HL-60 (cell line): ENCODE measurements around the gene RYR3.

ENCODE experiments used
- GABPA ChIP-seq: IDR thresholded peaks from 2 replicates; pipeline ENCODE4 v1.6.1; 2012; ENCODE audit warnings: low read depth
- POLR2AphosphoS5 ChIP-seq: IDR thresholded peaks from 2 replicates; pipeline ENCODE4 v1.6.1; 2012; ENCODE audit warnings: low read depth
- REST ChIP-seq: IDR thresholded peaks from 2 replicates; pipeline ENCODE4 v1.6.1; 2012; ENCODE audit warnings: low read depth; ENCODE audit not compliant: insufficient replicate concordance
- SPI1 ChIP-seq: IDR thresholded peaks from 2 replicates; pipeline ENCODE4 v1.6.1; 2012; ENCODE audit warnings: low read depth, mild to moderate bottlenecking, borderline replicate concordance
- TF ChIP-seq, protein P1 (sequence below): IDR thresholded peaks from one replicate; pipeline ENCODE4 v1.5.1; 2011; ENCODE audit warnings: low read length, control low read depth, inconsistent platforms; ENCODE audit not compliant: insufficient read depth

DNA sequence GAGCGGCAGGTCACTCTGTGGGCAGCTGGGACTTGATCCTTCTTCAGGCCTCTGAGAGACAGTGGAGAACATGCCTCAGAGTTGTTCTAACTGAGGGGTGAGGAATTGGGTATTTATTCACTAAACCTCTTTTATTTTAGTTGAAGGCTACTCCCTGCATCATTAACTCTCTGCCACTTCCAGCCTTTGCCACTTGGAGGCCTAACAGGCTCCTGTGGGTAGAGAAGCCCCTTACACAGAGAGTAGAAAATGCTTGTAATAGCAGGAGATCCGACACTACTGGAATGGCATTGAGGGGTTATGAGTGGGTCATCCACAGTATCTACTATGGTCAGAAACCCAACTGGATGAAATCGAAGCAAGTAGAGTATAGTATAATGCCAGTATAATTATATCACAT lies 81.7 kb downstream of the RYR3 start:
- TF ChIP-seq, protein P1, sequence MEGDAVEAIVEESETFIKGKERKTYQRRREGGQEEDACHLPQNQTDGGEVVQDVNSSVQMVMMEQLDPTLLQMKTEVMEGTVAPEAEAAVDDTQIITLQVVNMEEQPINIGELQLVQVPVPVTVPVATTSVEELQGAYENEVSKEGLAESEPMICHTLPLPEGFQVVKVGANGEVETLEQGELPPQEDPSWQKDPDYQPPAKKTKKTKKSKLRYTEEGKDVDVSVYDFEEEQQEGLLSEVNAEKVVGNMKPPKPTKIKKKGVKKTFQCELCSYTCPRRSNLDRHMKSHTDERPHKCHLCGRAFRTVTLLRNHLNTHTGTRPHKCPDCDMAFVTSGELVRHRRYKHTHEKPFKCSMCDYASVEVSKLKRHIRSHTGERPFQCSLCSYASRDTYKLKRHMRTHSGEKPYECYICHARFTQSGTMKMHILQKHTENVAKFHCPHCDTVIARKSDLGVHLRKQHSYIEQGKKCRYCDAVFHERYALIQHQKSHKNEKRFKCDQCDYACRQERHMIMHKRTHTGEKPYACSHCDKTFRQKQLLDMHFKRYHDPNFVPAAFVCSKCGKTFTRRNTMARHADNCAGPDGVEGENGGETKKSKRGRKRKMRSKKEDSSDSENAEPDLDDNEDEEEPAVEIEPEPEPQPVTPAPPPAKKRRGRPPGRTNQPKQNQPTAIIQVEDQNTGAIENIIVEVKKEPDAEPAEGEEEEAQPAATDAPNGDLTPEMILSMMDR: no peak
- TF ChIP-seq REST (no peak), POLR2AphosphoS5 (no peak), GABPA (no peak), SPI1 (no peak)
